Loucy (cell line): ENCODE measurements around the gene USP16.

Experiments used
- H2AFZ ChIP-seq: fragments of 200-600 bp; sonication (generic); 2 replicates; pipeline ENCODE4 v1.6.0; 2016; ENCODE audit warnings: antibody characterized with exemption, mild to moderate bottlenecking, low read length, moderate library complexity
- H3F3A ChIP-seq: fragments of 200-600 bp; 2 replicates; pipeline ENCODE4 v1.6.0; 2016; ENCODE audit warnings: antibody characterized with exemption, low read depth, mild to moderate bottlenecking
- H3K27me3 ChIP-seq: fragments of 200-600 bp; sonication (generic); 2 replicates; pipeline ENCODE4 v1.6.1; 2014; ENCODE audit warnings: low read length, mild to moderate bottlenecking; ENCODE audit not compliant: insufficient read depth, poor library complexity, severe bottlenecking
- H3K36me3 ChIP-seq: fragments of 200-600 bp; sonication (generic); 2 replicates; pipeline ENCODE4 v1.6.1; 2016; ENCODE audit warnings: low read length; ENCODE audit not compliant: insufficient read depth
- H3K4me1 ChIP-seq: fragments of 200-600 bp; sonication (generic); 2 replicates; pipeline ENCODE4 v1.5.1; 2014; ENCODE audit warnings: low read length, mild to moderate bottlenecking; ENCODE audit not compliant: insufficient read depth, poor library complexity, severe bottlenecking
- H3K4me2 ChIP-seq: fragments of 200-600 bp; sonication (generic); 2 replicates; pipeline ENCODE4 v1.6.0; 2014; ENCODE audit warnings: antibody characterized with exemption, low read length, low read depth, mild to moderate bottlenecking; ENCODE audit not compliant: poor library complexity, severe bottlenecking
- H3K4me3 ChIP-seq: fragments of 200-600 bp; sonication (generic); 2 replicates; pipeline ENCODE4 v1.5.1; 2014; ENCODE audit warnings: low read length, mild to moderate bottlenecking, mixed read lengths; ENCODE audit not compliant: poor library complexity, severe bottlenecking
- H3K79me2 ChIP-seq: fragments of 200-600 bp; sonication (generic); 2 replicates; pipeline ENCODE4 v1.6.1; 2014; ENCODE audit warnings: low read length; ENCODE audit not compliant: insufficient read depth
- H3K9ac ChIP-seq: fragments of 200-600 bp; sonication (generic); 2 replicates; pipeline ENCODE4 v1.6.0; 2014; ENCODE audit warnings: mild to moderate bottlenecking, low read depth, low read length, moderate library complexity; ENCODE audit not compliant: poor library complexity, severe bottlenecking
- H3K9me2 ChIP-seq: fragments of 200-600 bp; sonication (generic); replicated peaks from 2 replicates; pipeline ENCODE4 v1.6.1; 2016; ENCODE audit warnings: low read depth, low read length, mixed read lengths
- H3K9me3 ChIP-seq: fragments of 200-600 bp; sonication (generic); 2 replicates; pipeline ENCODE4 v1.6.1; 2014; ENCODE audit warnings: mild to moderate bottlenecking, antibody characterized with exemption, low read length, low read depth; ENCODE audit not compliant: insufficient read depth
- H4K20me1 ChIP-seq: fragments of 200-600 bp; sonication (generic); 2 replicates; pipeline ENCODE4 v1.6.0; 2014; ENCODE audit warnings: antibody characterized with exemption, low read length, mild to moderate bottlenecking; ENCODE audit not compliant: insufficient read depth, poor library complexity, severe bottlenecking
- EZH2phosphoT487 ChIP-seq: fragments of 200-600 bp; IDR thresholded peaks from 2 replicates; pipeline ENCODE4 v1.6.1; 2018; ENCODE audit warnings: antibody characterized with exemption, mild to moderate bottlenecking, moderate library complexity, borderline replicate concordance
- TF ChIP-seq, protein P1 (sequence below): fragments of 200-600 bp; sonication (generic); conservative IDR thresholded peaks from 2 replicates; pipeline ENCODE4 v1.5.1; 2014; ENCODE audit warnings: mild to moderate bottlenecking, antibody characterized with exemption, low read length

The USP16 gene

GRCh38 chr21:29073222-29074006 is 48.9 kb downstream of the USP16 start, which contains the start of gene CCT8:
TSS of gene CCT8 (minus strand) at chr21:29073648. CDS start at chr21:29073590, 58 bp downstream.
- peak within 1 kb of the TSS; percentile 88 for H2AFZ ChIP-seq
- TF ChIP-seq, protein P1, sequence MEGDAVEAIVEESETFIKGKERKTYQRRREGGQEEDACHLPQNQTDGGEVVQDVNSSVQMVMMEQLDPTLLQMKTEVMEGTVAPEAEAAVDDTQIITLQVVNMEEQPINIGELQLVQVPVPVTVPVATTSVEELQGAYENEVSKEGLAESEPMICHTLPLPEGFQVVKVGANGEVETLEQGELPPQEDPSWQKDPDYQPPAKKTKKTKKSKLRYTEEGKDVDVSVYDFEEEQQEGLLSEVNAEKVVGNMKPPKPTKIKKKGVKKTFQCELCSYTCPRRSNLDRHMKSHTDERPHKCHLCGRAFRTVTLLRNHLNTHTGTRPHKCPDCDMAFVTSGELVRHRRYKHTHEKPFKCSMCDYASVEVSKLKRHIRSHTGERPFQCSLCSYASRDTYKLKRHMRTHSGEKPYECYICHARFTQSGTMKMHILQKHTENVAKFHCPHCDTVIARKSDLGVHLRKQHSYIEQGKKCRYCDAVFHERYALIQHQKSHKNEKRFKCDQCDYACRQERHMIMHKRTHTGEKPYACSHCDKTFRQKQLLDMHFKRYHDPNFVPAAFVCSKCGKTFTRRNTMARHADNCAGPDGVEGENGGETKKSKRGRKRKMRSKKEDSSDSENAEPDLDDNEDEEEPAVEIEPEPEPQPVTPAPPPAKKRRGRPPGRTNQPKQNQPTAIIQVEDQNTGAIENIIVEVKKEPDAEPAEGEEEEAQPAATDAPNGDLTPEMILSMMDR = no peak
- TF ChIP-seq EZH2phosphoT487 = no peak
- H3K9me2 ChIP-seq = no peaks in the 10 kb centered on the region
- peak within 1 kb of the TSS; percentile 99 for H3K9ac ChIP-seq
- H3K4me2 ChIP-seq = peak within 1 kb of the TSS; percentile 95
- no peaks in the 10 kb centered on the region for H3K27me3 ChIP-seq
- peaks cover 44% of the 10 kb centered on the region for H3K4me1 ChIP-seq
- H3K4me3 ChIP-seq = peak within 1 kb of the TSS; percentile 97
- H4K20me1 ChIP-seq = peaks cover 49% of the 10 kb centered on the region
- H3K9me3 ChIP-seq = no peaks in the 10 kb centered on the region
- peaks cover 53% of the 10 kb centered on the region for H3K79me2 ChIP-seq
- H3K36me3 ChIP-seq = peaks cover 10% of the 10 kb centered on the region
- H3F3A ChIP-seq = 0 out of 2 replicates have a peak, but pooled peaks cover 7% of the 10 kb centered on the region

DNA sequence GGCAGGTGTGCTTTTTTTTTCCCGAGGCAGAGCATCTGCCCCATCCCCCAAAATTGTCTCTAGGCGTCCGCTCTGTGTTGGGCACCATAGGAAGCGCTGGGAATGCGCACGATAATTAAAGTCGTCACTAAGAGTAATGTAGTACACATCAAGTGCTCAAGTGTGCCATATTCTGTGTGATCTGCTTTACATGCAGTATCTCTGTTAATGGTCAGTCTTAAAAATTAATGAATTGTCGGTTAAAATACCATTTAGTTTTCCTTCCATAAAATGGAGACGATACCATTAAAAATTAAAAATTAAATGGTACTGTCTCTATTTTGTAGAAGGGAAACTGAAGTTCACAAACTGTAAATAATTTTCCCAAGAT is 49.5 kb downstream of the USP16 start:
- peak overlapping the region; percentile 79 for H3K4me2 ChIP-seq
- 0 out of 2 replicates have a peak, but pooled peaks cover 7% of the 10 kb centered on the region for H3F3A ChIP-seq
- peaks cover 5% of the 10 kb centered on the region for H3K36me3 ChIP-seq
- H3K9ac ChIP-seq = peak overlapping the region; percentile 75
- no peaks in the 10 kb centered on the region for H3K9me3 ChIP-seq
- peak overlapping the region; percentile 97 for H3K4me3 ChIP-seq
- peak overlapping the region; percentile 88 for H2AFZ ChIP-seq
- H3K9me2 ChIP-seq = no peaks in the 10 kb centered on the region
- no peaks in the 10 kb centered on the region for H3K27me3 ChIP-seq
- H3K4me1 ChIP-seq = peaks cover 46% of the 10 kb centered on the region
- H3K79me2 ChIP-seq = peaks cover 51% of the 10 kb centered on the region
- H4K20me1 ChIP-seq = peaks cover 44% of the 10 kb centered on the region
- TF ChIP-seq, protein P1 = no peak
- TF ChIP-seq EZH2phosphoT487 = no peak

DNA sequence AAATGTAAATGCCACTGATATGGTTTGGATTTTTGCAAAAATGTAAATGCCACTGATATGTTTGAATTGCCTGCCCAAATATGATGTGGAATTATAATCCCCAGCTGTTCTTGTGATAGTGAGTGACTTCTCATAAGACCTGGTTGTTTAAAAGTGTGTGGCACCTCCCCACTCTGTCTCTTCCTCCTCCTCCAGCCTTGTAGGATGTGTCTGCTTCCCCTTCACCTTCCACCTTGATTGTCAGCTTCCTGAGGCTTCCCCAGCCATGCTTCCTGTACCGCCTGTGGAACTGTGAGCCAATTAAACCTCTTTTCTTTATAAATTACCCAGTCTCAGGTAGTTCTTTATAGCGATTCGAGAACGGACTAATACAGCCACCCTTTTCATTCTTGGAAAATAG is 50.3 kb downstream of the USP16 start:
- peaks cover 36% of the 10 kb centered on the region for H4K20me1 ChIP-seq
- peaks cover 45% of the 10 kb centered on the region for H3K79me2 ChIP-seq
- TF ChIP-seq EZH2phosphoT487 = no peak
- TF ChIP-seq, protein P1 = no peak
- H3K4me2 ChIP-seq = no peak overlapping the region
- H3K4me1 ChIP-seq = peaks cover 52% of the 10 kb centered on the region
- no peak overlapping the region for H2AFZ ChIP-seq
- H3K27me3 ChIP-seq = no peaks in the 10 kb centered on the region
- H3K9me3 ChIP-seq = no peaks in the 10 kb centered on the region
- no peak overlapping the region for H3K9ac ChIP-seq
- no peaks in the 10 kb centered on the region for H3K36me3 ChIP-seq
- H3K9me2 ChIP-seq = no peaks in the 10 kb centered on the region
- no peak overlapping the region for H3K4me3 ChIP-seq
- H3F3A ChIP-seq = 0 out of 2 replicates have a peak, but pooled peaks cover 7% of the 10 kb centered on the region
